NOMO-1 (cell line): ENCODE measurements around the gene PRKAR1B.
A peak's percentile ranks its signal among the peaks of the same experiment; 100 is the strongest.

Experiments
- DNase-seq, 2 experiments: peaks; one replicate each; lab custom pipeline; 2025; ENCODE audit not compliant: unreplicated experiment in 2 of 2; lab: John Stamatoyannopoulos, UW

Gene PRKAR1B

GRCh38 chr7:607938-608337 is 119.1 kb downstream of the PRKAR1B start:
- DNase-seq, result no peak

GRCh38 chr7:605661-606450 is 121.2 kb downstream of the PRKAR1B start:
- no peak for DNase-seq

- DNase-seq, result no peak
Measured at GRCh38 chr7:604884-605531, 122.1 kb downstream of the PRKAR1B start.

GRCh38 chr7:604001-604883 is 122.8 kb downstream of the PRKAR1B start:
- DNase-seq, result peak; percentile 88 to 93

- no peak for DNase-seq
Measured at GRCh38 chr7:603152-603951, 123.7 kb downstream of the PRKAR1B start.

GRCh38 chr7:602341-603141 is 124.5 kb downstream of the PRKAR1B start:
- no peak for DNase-seq

- peak in 1 of 2 experiments; percentile 27 for DNase-seq
Measured at GRCh38 chr7:601595-602340, 125.3 kb downstream of the PRKAR1B start.

GRCh38 chr7:601036-601594 is 126.0 kb downstream of the PRKAR1B start:
- DNase-seq, result no peak

- DNase-seq, result no peak
Measured at GRCh38 chr7:600149-601035, 126.7 kb downstream of the PRKAR1B start.

GRCh38 chr7:598899-599298 is 128.2 kb downstream of the PRKAR1B start:
- DNase-seq, result no peak

GRCh38 chr7:597348-598178 is 129.5 kb downstream of the PRKAR1B start:
- DNase-seq, result peak in 1 of 2 experiments; percentile 68

- no peak for DNase-seq
Measured at GRCh38 chr7:596819-597182, 130.3 kb downstream of the PRKAR1B start.

GRCh38 chr7:596071-596818 is 130.8 kb downstream of the PRKAR1B start:
- DNase-seq, result no peak

GRCh38 chr7:595621-596010 is 131.5 kb downstream of the PRKAR1B start:
- DNase-seq, result no peak

- no peak for DNase-seq
Measured at GRCh38 chr7:594920-595620, 132.0 kb downstream of the PRKAR1B start.
